Measurements from ENCODE around the gene KRTAP19-3.
"Not testable (repeated sequence)": the region's sequence is repeated elsewhere in the genome, so short reads cannot be mapped to it uniquely, and the experiment has no call there.

Gene KRTAP19-3

GRCh38 chr21:30491963-30492428 lies at the start of gene KRTAP19-3:
KRTAP19-3 (minus strand) TSS chr21:30492013; CDS start chr21:30491957, 56 bp downstream.
- no peak for DNase-seq

DNA sequence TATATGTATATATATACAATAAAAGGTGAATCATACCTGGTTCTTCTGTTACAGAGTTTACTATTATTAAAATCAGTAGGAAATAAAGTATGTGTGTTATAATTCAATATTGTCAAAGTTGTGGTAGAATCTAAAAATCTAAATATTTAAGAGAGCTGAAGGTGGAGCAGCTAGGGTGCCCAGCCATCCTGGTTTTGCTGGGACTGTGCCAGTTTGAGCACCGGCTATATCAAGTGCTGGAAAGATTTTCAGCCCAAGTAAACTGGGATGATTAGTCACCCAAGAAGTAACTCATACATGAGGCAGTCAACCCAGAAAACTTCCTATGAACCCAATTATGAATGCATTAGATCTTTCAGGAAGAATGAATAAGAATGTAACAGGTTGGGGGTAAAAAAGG lies 27.1 kb upstream of the KRTAP19-3 start:
- no peak for DNase-seq

DNA sequence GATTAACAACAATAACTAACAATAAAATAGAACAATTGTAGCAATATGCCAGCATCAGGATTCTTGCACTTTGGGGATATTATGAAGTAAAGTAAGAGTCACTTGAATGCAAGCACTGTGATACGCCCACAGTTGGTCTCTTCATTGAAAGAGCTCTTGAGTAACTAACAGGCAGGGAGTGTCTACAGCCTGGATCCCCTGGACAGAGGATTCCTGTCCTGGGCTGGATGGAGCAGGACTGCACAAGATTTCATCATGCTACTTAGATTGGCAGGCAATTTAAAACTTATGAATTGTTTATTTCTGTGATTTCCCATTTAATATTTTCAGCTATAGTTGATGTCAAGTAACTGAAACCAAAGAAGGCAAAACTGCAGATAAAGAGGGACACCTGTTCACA lies 23.9 kb upstream of the KRTAP19-3 start:
- DNase-seq = no peak

GRCh38 chr21:30505621-30506205 lies 13.9 kb upstream of the KRTAP19-3 start:
- DNase-seq = not testable (repeated sequence)

DNA sequence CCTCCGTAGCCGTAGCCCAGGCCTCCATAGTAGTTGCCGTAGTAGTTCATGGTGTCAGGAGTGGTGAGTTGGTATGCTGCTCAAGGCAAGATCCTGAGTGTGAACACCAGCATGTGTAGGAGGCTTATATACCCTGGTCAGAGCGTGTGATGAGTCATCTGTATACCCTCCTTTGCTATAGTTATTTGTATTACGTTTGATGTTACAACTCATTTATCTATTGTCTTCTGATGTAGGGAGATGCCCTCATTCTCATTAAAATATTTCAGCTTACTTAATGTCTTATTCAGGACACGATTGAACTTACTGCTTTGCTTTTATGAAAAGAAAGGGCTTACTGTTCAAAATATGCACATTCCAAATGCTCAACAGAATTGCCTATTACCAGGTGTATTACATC lies 10.2 kb upstream of the KRTAP19-3 start, which contains the start of gene KRTAP19-5:
Gene KRTAP19-5 (minus strand): TSS at position 101 of the 400 bp plus-strand sequence. CDS start 51 bp downstream, at position 50.
- DNase-seq = no peak

DNA sequence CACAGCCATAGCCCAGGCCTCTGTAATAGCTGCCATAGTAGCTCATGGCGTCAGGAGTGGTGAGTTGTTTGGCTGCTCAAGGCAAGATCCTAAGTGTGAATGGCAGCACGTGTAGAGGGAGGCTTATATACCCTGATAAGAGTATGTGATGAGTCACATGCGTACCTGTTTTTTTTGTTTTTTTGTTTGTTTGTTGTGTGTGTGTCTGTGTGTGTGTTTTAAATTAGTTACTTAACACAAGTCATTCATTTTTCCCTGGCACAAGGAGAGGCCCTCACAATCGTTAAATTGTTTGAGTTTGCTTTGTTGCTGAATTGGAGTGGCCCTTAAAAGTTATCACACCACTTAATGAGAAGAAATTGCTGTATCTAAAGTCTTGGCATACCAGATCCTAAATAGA lies 5.3 kb upstream of the KRTAP19-3 start, which contains the start of gene KRTAP19-4:
Gene KRTAP19-4 (minus strand): TSS at position 101 of the 400 bp plus-strand sequence. CDS start 55 bp downstream, at position 46.
- no peak for DNase-seq

GRCh38 chr21:30487336-30487735 lies 4.5 kb downstream of the KRTAP19-3 start, which contains the start of gene KRTAP19-2:
KRTAP19-2 (minus strand) TSS chr21:30487436; CDS start chr21:30487348, 88 bp downstream.
- DNase-seq = no peak

GRCh38 chr21:30486180-30486579 lies 5.6 kb downstream of the KRTAP19-3 start:
- DNase-seq = no peak

DNA sequence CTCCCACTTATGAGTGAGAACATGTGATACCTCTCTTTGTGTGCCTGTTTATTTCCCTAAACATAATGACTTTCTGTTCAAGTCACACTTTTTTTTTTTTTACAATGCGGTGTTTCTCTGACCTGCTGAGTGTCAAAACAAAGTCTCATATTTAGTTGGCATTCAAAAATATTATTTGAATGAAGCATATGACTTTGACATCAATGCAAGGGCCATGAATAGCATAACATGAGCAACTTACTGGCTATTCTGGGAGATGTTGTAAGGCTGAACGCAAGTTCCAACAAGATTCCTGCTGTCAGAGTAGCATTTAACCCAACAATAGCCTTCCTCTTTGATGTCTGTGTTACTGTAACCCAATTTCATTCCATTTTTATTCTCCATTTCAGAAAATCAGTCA lies 9.7 kb downstream of the KRTAP19-3 start:
- no peak for DNase-seq

DNA sequence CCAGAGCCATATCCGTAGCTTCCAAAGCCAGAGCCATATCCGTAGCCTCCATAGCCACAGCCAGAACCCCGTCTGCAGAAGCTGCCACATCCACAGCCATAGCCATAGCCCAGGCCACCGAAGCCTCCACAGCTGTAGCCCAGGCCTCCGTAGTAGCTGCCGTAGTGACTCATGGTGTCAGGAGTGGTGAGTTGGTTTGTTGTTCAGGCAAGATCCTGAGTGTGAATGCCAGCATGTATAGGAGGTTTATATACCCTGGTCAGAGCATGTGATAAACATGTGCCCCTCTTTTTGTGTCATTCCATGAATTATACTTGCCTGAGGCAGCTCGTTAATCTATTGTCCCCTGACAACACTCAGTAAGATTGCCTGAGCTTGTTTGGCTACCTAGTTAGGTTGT lies 11.7 kb downstream of the KRTAP19-3 start, which contains the start of gene KRTAP19-1:
Gene KRTAP19-1 (minus strand): TSS at position 223 of the 400 bp plus-strand sequence. CDS start 50 bp downstream, at position 173.
- no peak for DNase-seq

DNA sequence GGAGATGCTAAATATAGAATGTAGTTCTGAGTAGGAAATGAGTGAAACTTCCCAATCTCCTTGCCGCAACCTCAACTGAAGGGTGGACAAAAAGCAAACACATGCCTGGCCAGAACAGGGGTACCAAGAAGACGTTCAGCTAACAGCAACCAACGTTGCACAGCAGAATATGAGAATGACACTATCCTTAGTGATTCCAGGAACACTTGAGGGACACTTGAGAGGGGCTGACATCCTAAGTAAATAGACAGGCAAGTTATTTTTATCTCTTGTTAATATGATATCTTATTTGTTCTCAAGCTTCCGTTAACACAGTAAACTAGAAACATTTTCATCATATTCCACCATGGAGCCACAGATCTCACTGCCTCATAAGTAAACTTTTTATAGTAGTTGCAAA lies 12.6 kb downstream of the KRTAP19-3 start:
- DNase-seq = no peak

GRCh38 chr21:30478004-30478403 lies 13.8 kb downstream of the KRTAP19-3 start:
- DNase-seq = no peak

GRCh38 chr21:30468900-30469714 lies 22.7 kb downstream of the KRTAP19-3 start:
- DNase-seq = no peak

DNA sequence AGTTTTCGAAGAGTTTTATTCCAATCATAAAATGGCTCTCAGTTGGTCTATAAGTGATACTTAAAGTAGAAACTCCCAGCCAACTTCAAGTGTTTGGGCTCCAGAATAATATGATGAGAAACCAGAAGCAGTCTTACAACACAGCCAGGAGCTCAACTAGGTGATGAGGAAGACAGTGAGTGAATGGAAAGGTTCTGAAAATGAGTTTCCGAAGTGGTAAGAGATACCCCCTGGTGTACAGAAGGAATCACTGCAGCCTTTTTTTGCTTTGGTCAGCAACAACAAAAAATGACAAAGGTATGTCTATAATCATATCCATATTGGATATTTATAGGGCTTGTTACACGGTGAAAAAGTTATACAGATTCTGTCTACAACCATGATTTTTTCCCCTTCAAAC lies 28.1 kb downstream of the KRTAP19-3 start:
- DNase-seq = no peak

DNA sequence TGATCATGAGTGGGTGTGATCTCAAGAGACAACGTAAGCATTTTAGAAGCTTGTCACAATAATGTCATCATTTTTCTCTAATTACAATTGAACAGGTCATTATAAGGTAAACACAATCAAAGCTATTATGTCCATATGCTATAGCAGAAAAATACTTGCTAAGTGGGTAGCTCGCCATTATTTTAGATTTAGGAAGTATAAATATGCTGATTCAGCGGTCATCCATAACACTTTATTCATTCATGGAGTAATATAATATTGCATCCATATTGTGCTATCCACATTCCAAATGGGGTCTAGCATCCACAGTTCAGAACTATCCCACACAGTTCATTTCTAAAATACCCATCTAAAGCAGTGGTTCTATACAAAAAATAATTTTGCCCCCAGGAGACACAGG lies 43.3 kb downstream of the KRTAP19-3 start:
- DNase-seq = no peak

DNA sequence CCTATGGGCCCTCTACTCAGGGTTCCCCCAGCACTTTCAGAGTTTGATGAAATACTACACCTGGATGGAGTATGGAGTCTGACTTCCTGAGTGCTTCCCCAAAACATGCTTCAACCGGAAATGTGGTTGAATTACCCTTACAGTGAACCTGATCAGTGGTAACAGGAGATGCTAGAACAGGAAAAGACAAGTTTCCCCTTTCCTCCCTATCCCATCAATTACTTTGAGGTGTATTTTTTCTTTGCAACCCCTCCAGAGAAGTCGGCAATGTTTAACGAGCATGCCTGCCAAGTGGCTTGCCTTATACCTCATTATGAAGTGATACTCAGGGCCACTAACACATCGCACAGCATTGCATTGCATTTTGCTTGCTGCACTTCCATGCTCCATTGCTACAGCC lies 44.8 kb downstream of the KRTAP19-3 start:
- DNase-seq = no peak

GRCh38 chr21:30444204-30444603 lies 47.6 kb downstream of the KRTAP19-3 start:
- DNase-seq = no peak

DNA sequence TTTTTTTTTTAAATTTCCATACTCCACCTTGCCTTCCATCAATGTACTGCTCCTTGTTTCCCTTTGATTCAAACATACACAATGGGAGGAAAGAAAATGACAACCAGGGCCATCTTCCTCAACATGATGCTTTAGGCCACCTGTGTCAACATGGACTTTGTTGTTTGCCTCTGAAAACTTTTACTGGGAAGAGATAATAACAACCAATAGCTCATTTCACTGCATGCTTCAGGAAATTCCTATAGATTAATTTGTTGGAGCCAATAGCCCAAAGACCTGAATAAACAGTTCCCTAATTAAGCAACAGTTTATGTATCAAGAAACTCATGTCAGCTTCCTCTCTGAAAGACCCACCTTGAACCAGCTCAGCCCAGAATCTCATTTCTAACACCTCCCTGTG lies 48.6 kb downstream of the KRTAP19-3 start:
- no peak for DNase-seq

Measured in activated effector memory CD4-positive, alpha-beta T cell treated with anti-CD3 and anti-CD28 coated beads, Interleukin-2, amount 50 U/mL, for 16 hours (primary cell).